Measurements from ENCODE around the gene CCDC87.

- no peak for TF ChIP-seq CTCF (IDR thresholded peaks at IDR 0.05; ENCODE audit: low read depth, low read length, missing input control)
- TF ChIP-seq GABPA (IDR thresholded peaks at IDR 0.05 in 1 of 2, conservative IDR thresholded peaks at IDR 0.05 in 1 of 2): no peak
- TF ChIP-seq TAF1 (conservative IDR thresholded peaks at IDR 0.05): no peak
- TF ChIP-seq MAX (IDR thresholded peaks at IDR 0.05): no peak
- no peak for TF ChIP-seq YY1 (IDR thresholded peaks at IDR 0.05)
- TF ChIP-seq ATF3 (IDR thresholded peaks at IDR 0.05): no peak
Measured at GRCh38 chr11:66632952-66633351, 40.1 kb upstream of the CCDC87 start.

Measured in liver (tissue), 3 donors.